HG03139 (cell line): Measurements from ENCODE around the gene HOXA7.

Experiments used
- ATAC-seq: cut with Tn5 transposase; IDR thresholded peaks from one replicate; pipeline ENCODE4 v1.9.1; 2021; ENCODE audit not compliant: unreplicated experiment

HOXA7 gene

GRCh38 chr7:27156508-27156898 lies at the start of gene HOXA7:
Gene HOXA7 (minus strand): TSS chr7:27156675. CDS start chr7:27156545, 130 bp downstream.
- ATAC-seq: no peak

GRCh38 chr7:27205325-27206280 lies 49.1 kb upstream of the HOXA7 start:
- ATAC-seq: no peak

- no peak for ATAC-seq
Measured at GRCh38 chr7:27204851-27205322, 48.4 kb upstream of the HOXA7 start.

- ATAC-seq: no peak
Measured at GRCh38 chr7:27203964-27204594, 47.6 kb upstream of the HOXA7 start.

GRCh38 chr7:27203365-27203953 lies 47.0 kb upstream of the HOXA7 start:
- ATAC-seq: no peak

GRCh38 chr7:27202862-27203134 lies 46.3 kb upstream of the HOXA7 start:
- ATAC-seq: no peak

- no peak for ATAC-seq
Measured at GRCh38 chr7:27202018-27202861, 45.8 kb upstream of the HOXA7 start.

GRCh38 chr7:27201580-27202017 lies 45.1 kb upstream of the HOXA7 start:
- no peak for ATAC-seq

GRCh38 chr7:27200761-27201579 lies 44.5 kb upstream of the HOXA7 start:
- no peak for ATAC-seq

GRCh38 chr7:27199849-27200760 lies 43.6 kb upstream of the HOXA7 start, which contains the start of gene HOXA13:
Gene HOXA13 (minus strand): TSS chr7:27200091. CDS start chr7:27200077, 14 bp downstream.
- no peak for ATAC-seq

GRCh38 chr7:27198871-27199801 lies 42.7 kb upstream of the HOXA7 start:
- no peak for ATAC-seq

- ATAC-seq: no peak
Measured at GRCh38 chr7:27198138-27198841, 41.8 kb upstream of the HOXA7 start.

- ATAC-seq: no peak
Measured at GRCh38 chr7:27197137-27198042, 40.9 kb upstream of the HOXA7 start.

- ATAC-seq: no peak
Measured at GRCh38 chr7:27196287-27196767, 39.9 kb upstream of the HOXA7 start.

- ATAC-seq: no peak
Measured at GRCh38 chr7:27194686-27195379, 38.4 kb upstream of the HOXA7 start.

- no peak for ATAC-seq
Measured at GRCh38 chr7:27194002-27194352, 37.5 kb upstream of the HOXA7 start.
